H1 (cell line): Measurements from ENCODE around the gene XPNPEP1. TPM values are rescaled to one million over a fixed set of nuclear protein-coding genes. Genes with fewer than 3 reads are reported as not detected.

Experiments
- CTCF ChIA-PET: fragments of 300-600 bp; sonication (Branson Sonifier 250); formaldehyde crosslinking; loops from one replicate; lab custom pipeline; 2021; ENCODE audit not compliant: partially characterized antibody; lab: Charles Lee
- POLR2A ChIA-PET: fragments of 300-600 bp; sonication (Branson Sonifier 250); formaldehyde crosslinking; loops from one replicate; lab custom pipeline; 2021; ENCODE audit warnings: inconsistent platforms; ENCODE audit not compliant: partially characterized antibody; lab: Charles Lee
- DNase-seq, 2 experiments: peaks; one replicate each; pipeline versions ENCODE4 v3.0.0 to v3.0.0-alpha.2; 2010 to 2022; ENCODE audit warnings: low spot score in 2 of 2, low read depth in 1 of 2, mixed read lengths in 1 of 2
- FAIRE-seq: peaks from 2 replicates; lab custom pipeline; 2011; peaks lifted over from hg19 to GRCh38; lab: Jason Lieb, UNC
- H2AFZ ChIP-seq: 2 replicates; pipeline ENCODE4 v1.8.1; 2012; ENCODE audit warnings: low read length, inconsistent platforms
- H2AK5ac ChIP-seq: 2 replicates; pipeline ENCODE4 v1.6.1; 2013; ENCODE audit warnings: low read depth, low read length
- H2BK120ac ChIP-seq: replicated peaks from 2 replicates; pipeline ENCODE3; 2013; ENCODE audit warnings: low read depth, low read length, inconsistent platforms
- H2BK12ac ChIP-seq: 2 replicates; pipeline ENCODE4 v1.6.1; 2013; ENCODE audit warnings: low read depth, low read length
- H2BK15ac ChIP-seq: 2 replicates; pipeline ENCODE4 v1.6.1; 2013; ENCODE audit warnings: low read length
- H2BK20ac ChIP-seq: 2 replicates; pipeline ENCODE4 v1.6.1; 2013; ENCODE audit warnings: low read length
- H2BK5ac ChIP-seq: 2 replicates; pipeline ENCODE4 v1.6.1; 2013; ENCODE audit warnings: low read depth, low read length
- H3K14ac ChIP-seq: 2 replicates; pipeline ENCODE4 v1.6.1; 2013; ENCODE audit warnings: inconsistent platforms; ENCODE audit not compliant: insufficient read length
- H3K18ac ChIP-seq: 2 replicates; pipeline ENCODE4 v1.6.1; 2013; ENCODE audit warnings: low read length; ENCODE audit errors: extremely low read depth
- H3K23ac ChIP-seq: 2 replicates; pipeline ENCODE4 v1.6.1; 2013; ENCODE audit warnings: inconsistent platforms; ENCODE audit not compliant: insufficient read length
- H3K23me2 ChIP-seq: 2 replicates; pipeline ENCODE4 v1.6.1; 2013; ENCODE audit warnings: low read depth, low read length
- H3K27ac ChIP-seq: 2 replicates; pipeline ENCODE4 v1.6.1; 2011; ENCODE audit warnings: low read depth, low read length, inconsistent platforms
- H3K27me3 ChIP-seq, 4 experiments: replicated peaks in 1 of 4; 1 replicate in 1 of 4; 2 replicates in 3 of 4; pipeline versions ENCODE4 v1.6.1 to v1.8.1; 2011 to 2013; ENCODE audit warnings: low read length in 3 of 4, mild to moderate bottlenecking in 3 of 4, inconsistent platforms in 2 of 4, mixed read lengths in 2 of 4, moderate library complexity in 1 of 4; ENCODE audit not compliant: control insufficient read depth in 3 of 4, insufficient read depth in 3 of 4; ENCODE audit errors: extremely low read depth in 1 of 4
- H3K36me3 ChIP-seq, 4 experiments: 2 replicates each; pipeline versions ENCODE4 v1.6.1 to v1.8.1; 2011 to 2013; ENCODE audit warnings: mild to moderate bottlenecking in 4 of 4, low read length in 3 of 4, moderate library complexity in 2 of 4, control low read depth in 1 of 4, inconsistent platforms in 1 of 4; ENCODE audit not compliant: insufficient read depth in 4 of 4, control insufficient read depth in 2 of 4
- H3K4ac ChIP-seq: replicated peaks from 2 replicates; pipeline ENCODE3; 2013; ENCODE audit warnings: low read length, low read depth, mixed read lengths, inconsistent platforms; ENCODE audit not compliant: insufficient read length
- H3K4me1 ChIP-seq, 4 experiments: replicated peaks in 1 of 4; 1 replicate in 1 of 4; 2 replicates in 3 of 4; pipeline versions ENCODE4 v1.6.1 to v1.8.1; 2011 to 2013; ENCODE audit warnings: low read length in 3 of 4, inconsistent platforms in 2 of 4, mixed read lengths in 1 of 4; ENCODE audit not compliant: insufficient read depth in 4 of 4, control insufficient read depth in 3 of 4
- H3K4me2 ChIP-seq, 2 experiments: 2 replicates each; pipeline versions ENCODE4 v1.6.1 to v1.8.1; 2011 to 2013; ENCODE audit warnings: low read depth in 2 of 2, low read length in 2 of 2, control low read depth in 1 of 2, inconsistent platforms in 1 of 2, mild to moderate bottlenecking in 1 of 2; ENCODE audit not compliant: insufficient read depth in 1 of 2
- H3K4me3 ChIP-seq, 4 experiments: fragments of 200-600, 300-600 bp in 1 of 4; sonication (generic), shearing (Covaris generic), sonication (Bioruptor Twin) in 1 of 4; 2 replicates each; pipeline versions ENCODE4 v1.5.1 to v1.8.1; 2011 to 2016; ENCODE audit warnings: low read length in 4 of 4, low read depth in 3 of 4, control low read depth in 2 of 4, inconsistent platforms in 2 of 4, mild to moderate bottlenecking in 2 of 4, mixed read lengths in 1 of 4, moderate library complexity in 1 of 4; ENCODE audit not compliant: insufficient read depth in 2 of 4; ENCODE audit errors: extremely low read depth in 1 of 4
- H3K56ac ChIP-seq: replicated peaks from 2 replicates; pipeline ENCODE3; 2013; ENCODE audit warnings: low read depth, mild to moderate bottlenecking, mixed read lengths, low read length, inconsistent platforms; ENCODE audit not compliant: insufficient read length
- H3K79me1 ChIP-seq: 2 replicates; pipeline ENCODE4 v1.6.1; 2013; ENCODE audit warnings: low read depth, low read length, control low read depth
- H3K79me2 ChIP-seq, 2 experiments: 2 replicates each; pipeline versions ENCODE4 v1.6.1 to v1.8.1; 2012 to 2013; ENCODE audit warnings: low read length in 2 of 2, mild to moderate bottlenecking in 2 of 2, inconsistent platforms in 1 of 2; ENCODE audit not compliant: insufficient read depth in 2 of 2, control insufficient read depth in 1 of 2
- H3K9ac ChIP-seq, 4 experiments: replicated peaks in 1 of 4; 1 replicate in 1 of 4; 2 replicates in 3 of 4; pipeline versions ENCODE4 v1.6.1 to v1.8.1; 2011 to 2013; ENCODE audit warnings: low read depth in 3 of 4, low read length in 3 of 4, control low read depth in 2 of 4, mild to moderate bottlenecking in 2 of 4, moderate library complexity in 2 of 4, inconsistent platforms in 1 of 4; ENCODE audit errors: extremely low read depth in 1 of 4
- H3K9me3 ChIP-seq, 2 experiments: 2 replicates each; pipeline versions ENCODE4 v1.6.1 to v1.8.1; 2012 to 2013; ENCODE audit warnings: mild to moderate bottlenecking in 2 of 2, moderate library complexity in 2 of 2, control low read depth in 1 of 2, inconsistent platforms in 1 of 2, low read depth in 1 of 2, low read length in 1 of 2, mixed read lengths in 1 of 2; ENCODE audit not compliant: insufficient read depth in 2 of 2
- H4K20me1 ChIP-seq, 2 experiments: replicated peaks in 1 of 2; 2 replicates each; pipeline versions ENCODE3 to v1.8.1; 2011 to 2013; ENCODE audit warnings: inconsistent platforms in 2 of 2, low read length in 2 of 2, mild to moderate bottlenecking in 1 of 2; ENCODE audit not compliant: insufficient read depth in 2 of 2, control insufficient read depth in 1 of 2
- H4K5ac ChIP-seq: 2 replicates; pipeline ENCODE4 v1.6.1; 2013; ENCODE audit warnings: low read length, low read depth, mixed read lengths, inconsistent platforms; ENCODE audit not compliant: insufficient read length
- H4K8ac ChIP-seq: 2 replicates; pipeline ENCODE4 v1.8.0; 2013; ENCODE audit warnings: mild to moderate bottlenecking, moderate library complexity, low read length, inconsistent platforms; ENCODE audit not compliant: insufficient read depth; ENCODE audit errors: extremely low read depth
- H4K91ac ChIP-seq: replicated peaks from 2 replicates; pipeline ENCODE3; 2013; ENCODE audit warnings: low read length, mixed read lengths, inconsistent platforms; ENCODE audit not compliant: insufficient read length
- ASH2L ChIP-seq: fragments of 200-600, 300-600 bp; sonication (generic); IDR thresholded peaks from one replicate; pipeline ENCODE4 v1.7.1; 2017; ENCODE audit warnings: low read length
- BACH1 ChIP-seq: IDR thresholded peaks from 2 replicates; pipeline ENCODE4 v1.6.1; 2012; ENCODE audit warnings: low read length, improper control_type of control experiment
- CHD1 ChIP-seq: IDR thresholded peaks from 2 replicates; pipeline ENCODE4 v1.6.1; 2012; ENCODE audit warnings: low read depth, low read length, improper control_type of control experiment
- EGR1 ChIP-seq: IDR thresholded peaks from 2 replicates; pipeline ENCODE4 v1.6.1; 2011; ENCODE audit warnings: low read depth, low read length, borderline replicate concordance
- HDAC2 ChIP-seq, 2 experiments: fragments of 300-600 bp in 1 of 2; sonication (generic) in 1 of 2; IDR thresholded peaks; 2 replicates each; pipeline ENCODE4 v1.6.1; 2011 to 2012; ENCODE audit warnings: low read depth in 2 of 2, low read length in 2 of 2, mild to moderate bottlenecking in 2 of 2, moderate library complexity in 2 of 2, borderline replicate concordance in 1 of 2, inconsistent platforms in 1 of 2
- JUND ChIP-seq: IDR thresholded peaks from 2 replicates; pipeline ENCODE4 v1.6.1; 2011; ENCODE audit warnings: mild to moderate bottlenecking, improper control_type of control experiment, low read length
- NRF1 ChIP-seq: IDR thresholded peaks from 2 replicates; pipeline ENCODE4 v1.6.1; 2011; ENCODE audit warnings: mild to moderate bottlenecking, low read depth, low read length, improper control_type of control experiment
- PHF8 ChIP-seq: fragments of 200-600 bp; sonication (generic); conservative IDR thresholded peaks from 2 replicates; pipeline ENCODE4 v1.7.1; 2012; ENCODE audit warnings: low read depth, mild to moderate bottlenecking, inconsistent platforms, low read length, moderate library complexity
- SIRT6 ChIP-seq: IDR thresholded peaks from one replicate; pipeline ENCODE4 v1.7.1; 2012; ENCODE audit warnings: low read length, inconsistent platforms
- SIX5 ChIP-seq: IDR thresholded peaks from 2 replicates; pipeline ENCODE4 v1.6.1; 2011; ENCODE audit warnings: mild to moderate bottlenecking, low read depth, low read length
- SP1 ChIP-seq: IDR thresholded peaks from 2 replicates; pipeline ENCODE4 v1.6.1; 2011; ENCODE audit warnings: low read depth, low read length
- TAF7 ChIP-seq: optimal IDR thresholded peaks from 2 replicates; pipeline ENCODE3; 2011; ENCODE audit warnings: low read depth, mild to moderate bottlenecking, inconsistent platforms, low read length, moderate library complexity, borderline replicate concordance
- WGBS, 2 experiments: shearing (Covaris generic) in 1 of 2; methylation state at CpG; one replicate each; pipeline versions ENCODE4 v1.1.6 to v1.1.7; 2013 to 2015; ENCODE audit warnings: low lambda C conversion rate in 2 of 2, mixed read lengths in 2 of 2, inconsistent platforms in 1 of 2, low coverage in 1 of 2, missing lambda C conversion rate in 1 of 2; ENCODE audit not compliant: insufficient replicate concordance in 2 of 2, insufficient coverage in 1 of 2, insufficient read length in 1 of 2; ENCODE audit errors: extremely low coverage in 1 of 2, missing lambda C conversion rate in 1 of 2; 5-methylcytosine and 5-hydroxymethylcytosine counted together
- polyA plus RNA-seq, 7 experiments: library from polyadenylated mRNA; depleted of rRNA in 3 of 7; stranded (reverse) in 5 of 7; unstranded in 2 of 7; fragments of >200 nt in 5 of 7; fragments of 200-250 nt in 2 of 7; gene quantifications; 1 replicate in 5 of 7; 2 replicates in 1 of 7; 4 replicates in 1 of 7; pipeline versions ENCODE4 v1.2.1 to v1.2.3, GENCODE V29; 2011 to 2013; ENCODE audit warnings: missing spikeins in 2 of 7, mixed read lengths in 2 of 7
- total RNA-seq: library from RNA; stranded (reverse); fragmentation: NEBNext Ultra II Directional; extraction: Animal tissue kit (Norgen Biotek cat#: 25700); gene quantifications from 2 replicates; pipeline ENCODE4 v1.2.1, GENCODE V29; 2021
- TF ChIP-seq, protein P1 (sequence below), 3 experiments: IDR thresholded peaks; 1 replicate in 2 of 3; 2 replicates in 1 of 3; pipeline versions ENCODE4 v1.5.1 to v1.6.1; 2011; ENCODE audit warnings: low read length in 3 of 3, mild to moderate bottlenecking in 3 of 3, inconsistent platforms in 2 of 3, low read depth in 1 of 3, moderate library complexity in 1 of 3; ENCODE audit not compliant: insufficient read depth in 1 of 3; ENCODE audit errors: control extremely low read depth in 1 of 3

XPNPEP1 gene
- total and polyA plus RNA-seq, 2 of the 8 experiments (the other 6 are each of a cell fraction or from before 2014, with no cell fraction given), result 61.1 to 201 TPM

DNA sequence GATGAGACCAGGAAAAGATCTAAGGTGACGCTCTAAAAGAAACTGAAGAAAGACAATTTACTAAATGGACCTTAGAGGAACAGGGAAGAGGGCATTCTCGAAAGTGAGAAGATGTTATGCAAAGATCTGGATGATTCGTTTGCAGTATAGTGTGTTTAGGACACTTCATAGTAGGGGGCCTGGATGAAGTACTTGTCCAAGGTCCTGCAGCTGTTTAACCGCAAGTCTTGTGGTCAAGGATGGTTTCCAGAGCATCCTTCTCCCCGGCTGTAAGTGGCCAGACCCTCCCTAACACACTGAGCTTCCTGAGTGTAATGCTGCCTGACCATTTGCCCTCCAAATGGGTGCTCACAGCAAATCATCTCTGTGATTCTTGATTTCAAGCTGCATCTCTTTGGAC, 101.6 kb downstream of the XPNPEP1 start:
- 89% methylated on average over 5 of the region's 5 CpGs; no CpG with 5 or more reads in 1 of the 2 experiments for WGBS, 2 experiments

More for the DNA sequence above, 101.6 kb downstream of the XPNPEP1 start:
- ChIA-PET CTCF (no interaction called here), POLR2A (no interaction called here)
- H4K5ac ChIP-seq, result no peak overlapping the region
- H3K79me1 ChIP-seq, result no peaks in the 10 kb centered on the region
- no peak overlapping the region for H3K56ac ChIP-seq
- DNase-seq (no peak), FAIRE-seq (no peak)
- H3K9ac ChIP-seq, result no peak overlapping the region
- no peaks in the 10 kb centered on the region for H3K23me2 ChIP-seq
- H3K4me3 ChIP-seq, result no peak overlapping the region
- H4K8ac ChIP-seq, result no peak overlapping the region
- TF ChIP-seq HDAC2 (IDR thresholded peaks at IDR 0.05; ENCODE audit: borderline replicate concordance in 1 of 2, low read depth in 2 of 2, low read length in 2 of 2) (no peak), PHF8 (no peak), NRF1 (no peak), ASH2L (no peak), TAF7 (no peak), CHD1 (no peak), BACH1 (no peak), EGR1 (no peak), SIX5 (no peak), JUND (no peak), SP1 (no peak), SIRT6 (no peak)
- TF ChIP-seq, protein P1, sequence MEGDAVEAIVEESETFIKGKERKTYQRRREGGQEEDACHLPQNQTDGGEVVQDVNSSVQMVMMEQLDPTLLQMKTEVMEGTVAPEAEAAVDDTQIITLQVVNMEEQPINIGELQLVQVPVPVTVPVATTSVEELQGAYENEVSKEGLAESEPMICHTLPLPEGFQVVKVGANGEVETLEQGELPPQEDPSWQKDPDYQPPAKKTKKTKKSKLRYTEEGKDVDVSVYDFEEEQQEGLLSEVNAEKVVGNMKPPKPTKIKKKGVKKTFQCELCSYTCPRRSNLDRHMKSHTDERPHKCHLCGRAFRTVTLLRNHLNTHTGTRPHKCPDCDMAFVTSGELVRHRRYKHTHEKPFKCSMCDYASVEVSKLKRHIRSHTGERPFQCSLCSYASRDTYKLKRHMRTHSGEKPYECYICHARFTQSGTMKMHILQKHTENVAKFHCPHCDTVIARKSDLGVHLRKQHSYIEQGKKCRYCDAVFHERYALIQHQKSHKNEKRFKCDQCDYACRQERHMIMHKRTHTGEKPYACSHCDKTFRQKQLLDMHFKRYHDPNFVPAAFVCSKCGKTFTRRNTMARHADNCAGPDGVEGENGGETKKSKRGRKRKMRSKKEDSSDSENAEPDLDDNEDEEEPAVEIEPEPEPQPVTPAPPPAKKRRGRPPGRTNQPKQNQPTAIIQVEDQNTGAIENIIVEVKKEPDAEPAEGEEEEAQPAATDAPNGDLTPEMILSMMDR (IDR thresholded peaks at IDR 0.05; ENCODE audit: control extremely low read depth in 1 of 3, insufficient read depth in 1 of 3, low read depth in 1 of 3, low read length in 3 of 3), result no peak
- H2BK120ac ChIP-seq, result no peak overlapping the region
- no peak overlapping the region for H2BK12ac ChIP-seq
- H3K27me3 ChIP-seq, result no peaks in the 10 kb centered on the region
- no peaks in the 10 kb centered on the region for H3K36me3 ChIP-seq
- H3K14ac ChIP-seq, result no peak overlapping the region
- no peak overlapping the region for H2BK5ac ChIP-seq
- no peak overlapping the region for H2AK5ac ChIP-seq
- no peak overlapping the region for H2BK20ac ChIP-seq
- no peak overlapping the region for H3K23ac ChIP-seq
- no peak overlapping the region for H3K4me2 ChIP-seq
- no peaks in the 10 kb centered on the region for H3K79me2 ChIP-seq
- H4K20me1 ChIP-seq, result no peaks in the 10 kb centered on the region
- peaks cover 0 to 2% of the 10 kb centered on the region in 2 experiments; a peak in 1 of 4 replicates for H3K9me3 ChIP-seq
- H2AFZ ChIP-seq, result no peak overlapping the region
- no peak overlapping the region for H3K18ac ChIP-seq
- H3K27ac ChIP-seq, result no peak overlapping the region
- no peak overlapping the region for H3K4ac ChIP-seq
- H2BK15ac ChIP-seq, result no peak overlapping the region
- H3K4me1 ChIP-seq, result 0 out of 7 replicates have a peak, but pooled peaks cover 0 to 2% (median 0%) of the 10 kb centered on the region in 4 experiments
- no peak overlapping the region for H4K91ac ChIP-seq
